Measurements from ENCODE around the gene RPTOR.
"Not testable (repeated sequence)": the region's sequence is repeated elsewhere in the genome, so short reads cannot be mapped to it uniquely, and the experiment has no call there.

The RPTOR gene

DNA sequence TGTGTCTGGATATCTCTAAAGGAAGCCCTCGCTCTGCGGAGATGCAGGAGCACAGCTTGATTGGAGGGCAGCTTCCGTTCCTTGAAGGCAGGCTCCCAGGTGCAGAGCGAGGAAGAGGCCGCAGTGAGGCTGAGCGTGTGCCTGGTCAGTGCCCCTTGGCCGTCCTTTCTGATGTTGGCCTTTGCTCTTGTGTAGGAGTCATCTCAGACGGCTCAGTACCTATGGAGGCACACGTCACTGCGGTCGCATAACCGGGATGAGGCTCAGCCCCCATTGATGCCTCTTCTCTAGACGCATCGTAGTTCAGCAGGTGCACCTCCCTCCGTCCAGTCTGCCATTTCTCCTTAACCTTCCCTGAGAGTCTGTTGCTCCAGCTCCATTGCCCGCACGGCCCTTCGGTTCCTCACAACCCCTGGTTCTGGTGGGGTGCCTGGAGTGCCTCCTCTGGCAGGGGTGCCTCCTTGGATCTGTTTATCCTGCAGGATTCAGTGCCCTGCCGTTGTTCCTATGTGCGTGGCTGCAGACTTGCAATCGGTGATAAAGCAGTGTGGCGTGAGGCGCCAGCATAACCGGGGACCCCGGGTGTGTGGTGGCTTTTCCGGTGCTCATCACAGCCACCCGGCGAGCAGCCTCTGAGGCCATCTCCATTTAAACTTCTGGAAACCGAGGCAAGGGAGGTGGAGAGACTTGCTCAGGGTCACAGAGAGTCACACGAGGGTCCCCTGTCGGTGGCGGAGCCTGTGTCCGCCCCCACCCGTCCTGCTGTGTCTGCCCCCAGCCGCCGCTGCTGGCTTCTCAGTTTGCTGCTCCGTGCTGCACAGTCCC lies 258.2 kb downstream of the RPTOR start:
- no peak for DNase-seq

DNA sequence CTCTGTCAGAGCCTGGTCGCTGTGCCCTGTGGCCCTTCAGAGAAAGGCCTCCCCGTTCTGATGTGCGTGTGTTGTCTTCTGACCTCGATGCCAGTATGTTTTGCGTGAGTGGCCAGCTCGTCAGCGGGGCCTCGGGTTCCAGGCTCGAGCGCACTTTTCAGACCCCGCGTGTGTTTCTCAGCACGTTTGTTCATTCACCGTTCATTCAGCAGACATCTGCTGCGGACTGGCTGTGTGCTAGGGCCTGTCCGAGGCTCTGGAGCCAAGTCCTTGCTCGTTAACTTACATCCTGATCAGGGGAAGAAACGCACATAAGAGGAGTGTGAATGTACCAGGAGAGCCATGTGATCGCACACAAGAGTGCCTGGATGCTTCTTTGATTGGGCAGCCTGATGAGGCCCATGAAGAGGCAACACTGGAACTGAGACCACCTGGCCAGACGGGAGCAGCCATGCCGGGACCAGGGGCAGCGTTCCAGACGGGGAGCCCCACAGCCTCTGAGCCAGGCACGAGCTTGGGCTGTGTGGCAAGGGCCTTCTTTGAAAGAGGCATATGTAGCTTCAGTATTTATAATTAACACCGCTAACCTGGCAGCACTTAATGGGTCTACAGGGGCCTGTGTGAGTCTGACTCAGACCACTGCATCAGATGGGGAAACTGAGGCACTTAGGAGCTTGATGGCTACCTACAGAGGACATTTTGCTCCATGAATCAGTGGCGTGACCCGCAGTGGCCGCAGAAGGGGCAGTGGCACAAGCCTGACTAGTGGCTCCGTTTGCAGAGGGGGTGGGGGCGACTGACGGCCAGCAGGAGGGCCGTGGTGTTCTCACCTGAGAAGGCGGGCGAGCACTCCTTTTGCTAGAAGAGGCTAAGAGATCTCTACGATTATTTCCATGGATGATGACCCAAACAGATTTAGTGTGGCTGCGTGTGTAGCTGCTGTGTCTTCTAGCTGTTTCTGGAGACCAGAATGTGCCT lies 259.1 kb downstream of the RPTOR start:
- DNase-seq: no peak

DNA sequence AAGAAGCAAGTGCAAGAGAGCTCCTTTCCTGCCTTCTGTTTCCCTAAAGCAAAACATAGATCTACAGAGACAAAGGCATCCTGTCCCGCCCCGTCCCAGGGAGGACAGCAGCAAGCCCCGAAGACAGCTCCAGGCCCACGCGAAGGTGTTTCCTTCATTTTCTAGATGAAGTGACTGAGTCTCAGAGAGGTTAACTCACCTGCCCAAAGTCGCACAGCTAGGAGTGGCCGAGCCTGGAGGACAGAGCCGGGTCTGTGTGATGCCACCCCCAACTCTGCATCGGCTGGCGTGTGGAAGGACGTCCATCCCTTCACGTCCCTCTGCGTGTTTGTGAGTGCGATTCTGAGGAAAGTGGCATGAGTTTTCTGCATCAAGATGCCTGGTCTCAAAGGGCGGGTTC lies 259.8 kb downstream of the RPTOR start:
- no peak for DNase-seq

DNA sequence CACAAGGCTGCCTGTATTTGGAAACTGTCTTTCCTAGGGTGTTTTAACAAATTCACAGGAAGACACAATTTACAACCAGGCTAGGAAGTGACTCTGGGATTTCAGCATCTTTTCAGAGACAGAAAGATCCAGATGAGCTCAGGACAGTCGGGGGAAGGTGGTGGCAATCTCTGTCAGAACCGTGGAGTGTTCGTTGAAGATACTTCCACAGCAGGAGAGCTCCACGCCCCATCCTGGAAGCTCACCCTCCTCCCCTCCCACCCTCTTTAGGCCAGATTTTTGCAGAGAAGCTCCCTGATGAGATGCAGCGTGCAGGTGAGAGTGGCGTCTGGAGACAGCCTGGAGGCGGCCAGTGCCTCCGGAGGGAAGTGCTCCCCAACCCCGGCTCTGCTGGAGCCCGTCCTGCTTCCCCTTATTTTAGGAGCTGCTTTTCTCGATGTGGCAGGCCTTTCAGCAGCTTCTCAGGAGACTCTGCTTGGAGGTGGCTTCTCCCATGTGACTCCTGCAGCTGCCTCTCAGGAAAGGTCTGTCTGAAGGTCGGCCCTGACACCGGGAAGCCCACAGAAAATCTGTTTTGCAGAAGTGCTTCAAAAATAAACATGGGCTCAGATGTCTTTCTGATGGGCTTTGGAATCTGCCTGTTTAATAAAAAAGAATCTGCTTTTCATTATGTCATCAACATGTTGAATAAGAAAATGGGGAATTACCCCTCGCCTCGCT lies 260.6 kb downstream of the RPTOR start:
- DNase-seq: no peak

DNA sequence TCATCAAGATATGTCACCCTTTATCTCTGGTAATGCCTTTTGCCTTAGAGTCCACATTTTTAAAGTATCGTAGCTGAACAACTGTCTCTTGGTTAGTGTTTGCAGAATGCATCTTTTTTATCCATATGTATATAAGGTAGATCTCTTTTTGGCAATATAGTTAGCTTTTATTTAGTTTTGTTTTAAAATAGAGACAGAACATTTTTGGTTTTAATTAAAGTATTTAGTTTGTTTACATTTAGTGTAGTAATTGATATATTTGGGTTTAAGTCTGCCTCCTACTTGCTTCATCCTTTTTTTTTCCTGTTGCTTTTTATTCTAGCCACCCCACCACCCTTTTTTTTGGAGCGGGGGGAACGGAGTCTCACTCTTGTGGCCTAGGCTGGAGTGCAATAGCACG lies 262.4 kb downstream of the RPTOR start:
- no peak for DNase-seq

DNA sequence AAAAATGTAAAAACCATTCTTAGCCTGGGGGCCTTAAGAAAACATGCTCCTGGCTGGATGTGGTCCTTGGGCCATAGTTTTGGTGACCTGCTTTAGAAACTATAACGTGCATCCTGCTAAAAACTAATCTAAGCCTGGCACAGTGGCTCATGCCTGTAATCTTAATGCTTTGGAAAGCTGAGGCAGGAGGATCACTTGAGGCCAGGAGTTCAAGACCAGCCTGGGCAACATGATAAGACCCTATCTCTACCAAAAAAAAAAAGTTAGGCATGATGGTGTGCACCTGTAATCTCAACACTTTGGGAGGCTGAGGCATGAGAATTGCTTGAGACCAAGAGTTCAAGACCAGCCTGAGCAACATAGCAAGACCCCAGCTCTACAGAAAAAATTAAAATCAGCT lies 263.2 kb downstream of the RPTOR start:
- no peak for DNase-seq

DNA sequence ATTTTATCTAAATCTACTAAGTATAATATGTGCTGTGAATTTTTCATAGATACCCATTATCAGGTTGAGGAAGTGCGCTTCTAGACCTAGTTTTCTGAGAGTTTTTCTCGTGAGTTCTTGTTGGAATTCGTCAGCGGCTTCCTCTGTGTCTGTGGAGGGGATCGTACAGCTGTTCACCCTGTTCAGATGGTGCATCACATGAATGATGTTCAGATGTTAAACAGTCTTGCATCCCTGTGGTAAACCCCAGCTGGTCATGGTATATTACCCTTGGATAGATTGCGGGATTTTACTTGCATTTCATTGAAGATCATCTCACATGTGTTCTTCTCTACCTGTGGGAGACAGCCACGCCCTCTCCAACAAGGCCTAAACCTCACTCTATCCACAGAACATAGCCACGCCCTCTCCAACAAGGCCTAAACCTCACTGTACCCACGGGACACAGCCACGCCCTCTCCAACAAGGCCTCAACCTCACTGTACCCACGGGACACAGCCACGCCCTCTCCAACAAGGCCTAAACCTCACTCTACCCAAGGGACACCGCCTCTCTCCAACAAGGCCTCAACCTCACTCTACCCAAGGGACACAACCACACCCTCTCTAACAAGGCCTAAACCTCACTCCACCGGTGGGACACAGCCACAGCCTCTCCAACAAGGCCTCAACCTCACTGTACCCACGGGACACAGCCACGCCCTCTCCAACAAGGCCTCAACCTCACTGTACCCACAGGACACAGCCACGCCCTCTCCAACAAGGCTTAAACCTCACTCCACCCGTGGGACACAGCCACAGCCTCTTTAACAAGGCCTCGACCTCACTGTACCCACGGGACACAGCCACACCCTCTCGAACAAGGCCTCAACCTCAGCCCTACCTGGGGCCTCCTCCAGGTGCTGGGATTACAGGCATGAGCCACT lies 266.8 kb downstream of the RPTOR start:
- DNase-seq: no peak

DNA sequence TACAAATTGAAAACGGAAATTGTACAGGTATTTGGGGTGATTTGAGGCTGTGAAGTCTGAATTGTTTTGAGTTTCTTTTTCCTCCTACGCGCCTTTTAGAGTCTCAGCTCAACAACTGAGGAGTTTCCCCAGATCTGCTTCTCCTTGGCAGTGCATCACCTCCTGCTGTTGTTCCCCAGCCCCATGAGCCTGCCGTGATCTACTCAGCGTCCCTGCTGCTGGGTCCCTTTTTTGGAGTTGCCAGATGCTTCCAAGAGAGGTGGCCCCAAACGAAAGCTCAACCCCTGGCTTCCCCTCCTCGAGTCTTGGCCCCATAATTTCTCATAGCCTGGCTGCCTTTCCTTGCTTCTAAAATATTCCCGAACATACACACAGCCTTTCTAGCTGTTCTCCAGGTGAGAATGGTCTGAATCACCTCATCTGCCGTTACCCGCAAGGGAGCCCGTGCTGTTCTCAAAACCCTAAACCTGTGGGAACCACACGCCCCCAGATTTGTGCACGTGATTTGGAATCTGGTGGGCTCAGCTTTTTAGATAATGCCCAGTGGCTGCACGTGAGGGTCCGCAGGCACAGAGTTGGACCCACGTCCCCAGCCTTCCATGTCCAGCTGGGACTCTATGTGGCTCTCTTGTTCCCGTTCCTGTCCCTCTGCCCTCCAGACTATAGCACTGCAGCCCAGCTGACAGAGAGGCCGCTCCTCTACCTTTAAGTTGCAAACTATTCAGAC lies 267.9 kb downstream of the RPTOR start:
- DNase-seq: no peak

DNA sequence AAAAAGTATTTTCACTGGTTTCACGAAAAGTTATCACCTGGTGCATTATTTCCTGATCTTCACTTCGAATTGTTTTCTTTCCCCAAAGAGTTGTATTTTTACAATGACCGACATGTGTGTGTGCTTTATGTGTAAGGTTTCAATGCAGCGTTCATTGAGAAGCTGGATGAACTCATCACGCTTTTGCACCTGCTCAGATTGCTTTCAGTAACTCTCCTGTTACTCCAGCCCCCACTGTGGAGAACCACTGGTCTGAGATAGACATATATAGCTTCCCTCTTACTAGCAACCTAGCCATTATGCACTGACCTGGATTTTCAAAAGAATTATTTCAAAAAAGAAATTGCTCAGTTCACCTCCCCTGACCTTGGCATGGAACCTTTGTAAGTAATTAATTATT lies 268.7 kb downstream of the RPTOR start:
- no peak for DNase-seq

DNA sequence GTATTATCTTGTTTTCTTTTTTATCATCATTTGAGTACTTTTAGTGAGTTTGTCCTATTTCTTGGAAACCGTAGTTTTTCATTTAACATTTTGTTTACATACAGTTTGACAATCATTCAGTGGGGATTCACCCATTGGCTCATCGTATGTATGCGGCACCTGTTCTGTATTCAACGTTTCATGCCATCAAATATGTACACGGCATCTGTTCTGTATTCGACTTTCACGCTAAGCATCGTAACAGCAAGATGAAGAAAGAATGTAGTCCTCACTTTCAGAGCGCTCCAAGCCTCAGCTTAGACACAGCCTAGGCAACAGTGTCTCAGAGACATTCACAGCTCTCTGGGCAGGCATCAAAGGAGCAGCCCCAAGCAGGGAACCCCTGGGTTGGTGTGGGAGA lies 269.9 kb downstream of the RPTOR start:
- DNase-seq: no peak

DNA sequence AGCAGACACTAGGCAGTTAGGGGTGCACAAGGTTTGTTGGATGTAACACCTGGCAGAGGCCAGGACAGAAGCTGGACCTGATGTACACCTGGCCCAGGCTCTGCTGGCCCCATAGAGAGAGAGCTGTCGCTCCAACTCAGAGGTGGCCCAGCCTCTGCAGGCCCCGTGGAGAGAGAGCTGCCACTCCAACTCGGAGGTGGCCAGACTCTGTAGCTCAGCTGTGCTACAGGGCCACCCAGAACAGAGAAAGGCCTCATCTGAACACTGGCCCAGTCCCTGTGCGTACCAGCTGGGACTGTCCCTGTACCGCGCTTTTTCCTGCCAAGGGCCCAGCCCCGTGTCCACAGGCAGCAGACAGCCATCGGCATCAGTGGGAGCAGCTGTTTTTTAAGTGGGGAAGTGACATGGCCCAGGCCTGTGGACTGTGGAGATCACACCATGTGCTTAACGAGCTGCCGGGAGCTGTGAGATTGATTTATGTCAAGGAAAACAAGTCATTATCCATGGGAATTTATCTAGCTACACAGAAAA lies 270.6 kb downstream of the RPTOR start:
- DNase-seq: no peak

DNA sequence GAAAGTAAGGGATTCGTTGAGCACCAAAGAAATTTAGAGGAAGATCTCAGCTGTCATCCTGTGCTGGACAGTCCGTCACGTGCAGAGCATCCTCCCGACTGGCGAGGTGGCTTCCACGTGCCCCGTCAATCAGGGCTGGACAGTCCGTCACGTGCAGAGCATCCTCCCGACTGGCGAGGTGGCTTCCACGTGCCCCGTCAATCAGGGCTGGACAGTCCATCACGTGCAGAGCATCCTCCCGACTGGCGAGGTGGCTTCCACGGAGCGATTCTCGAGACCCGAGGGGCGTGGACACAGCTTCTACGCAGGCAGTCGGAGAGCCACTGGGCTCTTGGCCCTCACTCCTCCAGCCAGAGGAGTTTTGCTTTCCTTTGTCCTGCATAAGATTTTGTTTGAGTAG lies 271.1 kb downstream of the RPTOR start:
- DNase-seq: not testable (repeated sequence)

DNA sequence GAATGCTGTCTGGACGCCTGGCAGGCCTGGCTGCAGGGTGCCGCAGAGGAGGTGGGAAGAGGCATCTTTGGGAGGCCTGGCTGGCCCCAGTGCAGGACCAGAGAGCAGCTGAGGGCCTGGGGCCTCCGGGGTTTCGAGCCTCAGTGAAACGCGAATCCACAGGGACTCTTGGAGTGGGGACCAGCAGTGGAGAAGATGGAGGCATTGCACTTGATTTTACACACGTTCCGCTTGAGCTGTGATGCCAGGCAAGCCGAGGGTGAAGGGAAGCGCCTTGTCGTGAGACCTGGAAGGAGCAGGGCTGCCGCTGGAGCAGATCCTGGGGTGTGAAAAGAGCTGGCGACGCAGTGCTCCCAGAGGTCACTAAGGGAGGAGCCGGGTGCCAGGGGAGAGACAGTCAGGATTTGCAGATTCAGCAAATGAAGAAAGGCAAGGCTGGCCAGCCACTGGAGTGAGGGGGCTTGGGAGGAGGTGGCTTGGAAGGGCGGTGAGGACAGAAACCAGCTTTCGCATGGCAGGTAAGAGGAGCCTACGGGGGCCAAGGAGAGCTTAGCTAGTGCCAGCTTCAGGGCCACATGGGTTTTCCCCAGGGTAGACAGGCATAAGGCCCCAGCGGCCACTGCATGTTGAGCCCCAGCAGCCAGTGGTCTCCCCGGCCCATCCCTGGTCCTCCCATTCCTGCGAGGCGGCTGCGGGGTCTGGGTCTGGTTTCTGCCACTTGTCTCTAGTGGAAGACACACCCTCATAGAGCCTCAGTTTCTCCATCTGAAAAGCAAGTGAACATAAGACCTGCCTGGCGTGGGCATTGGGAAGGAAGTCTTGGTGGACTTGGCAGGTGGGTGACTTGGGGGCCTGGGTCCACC lies 271.8 kb downstream of the RPTOR start:
- DNase-seq: no peak

DNA sequence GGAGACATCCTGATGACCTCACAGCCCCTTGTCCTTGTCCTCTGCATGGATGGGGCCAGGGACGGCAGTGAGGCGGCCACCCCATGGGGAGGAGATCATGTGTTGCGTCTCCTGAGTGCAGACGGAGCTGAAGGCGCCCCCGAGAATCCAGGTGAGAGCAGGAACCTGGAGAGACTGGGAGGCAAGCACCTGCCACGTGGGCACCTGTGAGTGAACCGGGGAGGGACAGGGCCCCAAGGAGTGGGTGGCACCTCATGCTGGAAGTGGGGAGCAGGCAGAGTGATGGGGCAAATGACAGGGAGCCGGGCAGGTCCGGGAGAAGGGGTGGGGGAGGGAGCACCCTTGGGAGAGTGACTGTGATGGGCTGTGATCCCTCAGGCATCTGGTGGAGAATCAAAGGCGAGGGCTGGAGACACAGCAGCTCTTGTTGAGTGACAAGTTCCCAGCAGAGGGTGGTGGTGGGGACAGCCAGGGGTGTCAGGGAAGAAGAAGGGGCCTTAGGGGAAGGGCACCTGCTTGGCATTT lies 272.7 kb downstream of the RPTOR start:
- DNase-seq: no peak

DNA sequence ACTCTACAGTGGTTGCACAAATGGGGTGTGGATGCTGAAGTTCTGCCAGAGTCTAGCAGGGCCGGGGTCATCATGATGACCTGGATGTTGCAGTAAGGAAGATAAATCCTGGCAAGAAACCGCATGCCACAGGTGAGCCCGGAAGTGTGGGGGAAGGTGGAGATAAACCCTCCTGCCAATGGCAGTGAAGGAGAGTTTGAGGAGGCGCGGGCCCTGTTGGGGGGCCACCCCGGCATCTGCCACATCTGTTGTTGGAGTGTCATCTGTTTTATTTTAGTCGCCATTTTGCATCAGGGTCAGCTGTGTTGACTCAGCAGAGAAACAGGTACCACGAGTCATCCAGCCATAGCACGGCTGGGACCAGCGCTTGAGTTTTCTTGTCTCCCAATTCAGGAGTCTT lies 273.2 kb downstream of the RPTOR start:
- peak; percentile 45 for DNase-seq

DNA sequence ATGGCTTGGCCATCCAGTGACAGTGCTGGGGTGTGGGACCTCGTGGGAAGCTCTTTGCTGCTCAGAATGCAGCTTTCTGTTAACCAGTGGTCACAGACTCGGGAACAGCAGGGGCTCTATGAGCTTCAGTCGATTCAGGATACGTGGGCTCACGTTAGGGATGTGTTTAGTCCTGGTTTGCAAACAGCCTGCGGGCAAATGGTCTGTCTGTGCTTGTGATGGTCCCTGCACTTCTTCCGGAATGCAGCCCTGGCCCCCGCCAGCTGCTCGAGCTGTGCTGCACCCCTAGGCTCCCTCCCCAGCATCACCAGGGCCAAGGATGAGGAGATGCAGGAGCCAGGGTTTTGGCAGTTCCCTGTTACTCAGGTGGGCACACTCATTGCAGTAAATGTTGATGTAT lies 274.2 kb downstream of the RPTOR start:
- DNase-seq: no peak

DNA sequence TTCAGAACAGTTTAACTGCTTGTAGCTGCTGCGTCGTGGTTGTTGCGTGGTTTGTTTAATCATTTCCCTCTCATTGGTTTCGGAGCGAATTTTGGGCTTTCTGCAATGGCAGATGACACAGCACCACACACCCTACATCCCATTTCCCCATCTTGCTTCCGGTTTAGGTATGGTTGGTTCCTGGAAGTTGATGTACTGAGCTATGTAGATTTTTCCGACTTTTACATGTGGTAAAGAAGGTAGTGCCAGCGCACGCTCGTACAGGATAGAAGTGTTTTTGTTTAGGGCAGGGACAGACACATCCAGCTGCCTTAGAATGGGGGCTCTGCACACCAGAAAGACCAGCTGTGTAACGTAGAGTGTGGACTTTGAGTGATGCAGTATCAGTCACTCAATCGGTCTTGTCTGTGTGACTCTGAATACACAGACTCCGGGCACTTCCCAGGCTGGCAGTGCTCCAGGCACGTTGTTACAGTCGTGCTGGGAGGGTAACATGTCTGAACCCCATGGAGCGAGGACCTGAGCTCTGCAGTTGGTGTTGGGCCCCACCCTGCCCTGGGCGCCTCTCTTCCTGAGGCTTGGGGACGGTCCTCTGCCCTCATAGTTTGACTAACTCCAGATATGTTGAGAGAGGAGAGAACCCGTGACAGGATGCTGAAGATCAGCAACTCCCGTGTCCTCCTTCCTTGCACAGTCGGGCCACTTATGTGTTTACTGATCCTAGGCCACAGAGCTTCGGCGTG lies 275.0 kb downstream of the RPTOR start:
- no peak for DNase-seq

DNA sequence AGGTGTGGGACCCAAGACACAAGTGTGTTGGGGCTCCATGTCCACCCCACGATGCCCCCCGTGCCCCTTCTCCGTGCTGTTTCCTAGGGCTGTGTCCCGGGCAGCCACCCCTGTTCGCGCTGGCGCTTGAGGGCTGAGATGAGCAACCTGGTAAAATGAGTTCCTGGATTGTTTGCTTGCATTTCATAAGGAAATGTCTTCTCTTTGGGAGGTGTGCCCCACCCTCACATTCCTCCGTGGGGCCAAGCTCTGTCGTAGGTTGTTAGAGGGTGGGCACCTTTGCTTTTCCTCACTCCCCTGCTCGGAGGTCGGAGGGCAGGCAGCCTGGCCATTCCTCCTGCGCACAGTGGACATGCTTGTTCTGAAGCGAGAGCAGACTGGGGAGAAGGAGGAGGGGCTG lies 275.7 kb downstream of the RPTOR start:
- DNase-seq: no peak

DNA sequence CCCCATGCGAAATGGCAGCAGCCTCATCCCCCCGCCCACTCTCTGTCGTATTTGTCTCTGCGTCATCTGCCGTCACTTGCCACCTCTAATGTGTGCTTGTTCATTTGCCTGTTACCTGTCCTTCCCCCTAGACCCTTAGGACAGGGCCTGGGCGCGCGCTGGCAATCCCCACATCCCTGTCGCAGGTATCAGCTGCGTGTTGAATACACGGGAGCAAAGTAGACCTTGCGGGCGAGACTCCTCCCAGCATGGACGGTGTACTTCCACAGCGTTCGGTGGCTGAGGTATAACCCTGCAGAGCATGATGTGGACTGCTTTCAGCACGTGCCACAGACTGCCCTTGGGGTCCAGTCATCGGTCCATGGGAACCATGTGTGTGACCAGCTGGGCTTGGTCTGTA lies 276.9 kb downstream of the RPTOR start:
- DNase-seq: no peak

Measured in EL (cell line).